HepG2 (cell line): Measurements from ENCODE around the gene GRIN2D. TPM values are rescaled to one million over a fixed set of nuclear protein-coding genes. Genes with fewer than 3 reads are reported as not detected.

Experiments
- ATAC-seq: fragments of 200-7000 bp; cut with Tn5 transposase; 3 replicates; pipeline ENCODE4 v1.9.1; 2020; ENCODE audit warnings: mild to moderate bottlenecking, moderate library complexity
- BruUV-seq: library from RNA; stranded (reverse); fragments of 400-500 nt; replicated peaks from 2 replicates; lab custom pipeline; 2021; lab: Mats Ljungman, UMichigan
- CTCF ChIA-PET: fragments of 300-600 bp; formaldehyde crosslinking; extraction: SDS; loops from one replicate; lab custom pipeline; 2021; ENCODE audit warnings: low total read pairs, inconsistent platforms, low intra/inter-chr PET ratio; lab: Yijun Ruan, JAX
- POLR2A ChIA-PET: fragments of 350-600 bp; sonication (Branson Sonifier 250); formaldehyde crosslinking; loops from one replicate; lab custom pipeline; 2020; ENCODE audit warnings: antibody characterized with exemption, inconsistent platforms; lab: Yijun Ruan, JAX
- DNase-seq: peaks from one replicate; pipeline ENCODE4 v3.0.0-alpha.2; 2015; ENCODE audit warnings: low spot score
- FAIRE-seq: peaks from 3 replicates; lab custom pipeline; 2011; peaks lifted over from hg19 to GRCh38; lab: Jason Lieb, UNC
- H2AFZ ChIP-seq: one replicate; pipeline ENCODE4 v1.6.1; 2011; ENCODE audit warnings: low read length, inconsistent platforms
- H3K27ac ChIP-seq: fragments of 300-600 bp; 3 replicates; pipeline ENCODE4 v1.8.0; 2011; ENCODE audit warnings: mixed run types, mild to moderate bottlenecking, mixed read lengths, low read length, inconsistent platforms; ENCODE audit not compliant: insufficient read depth; ENCODE audit errors: extremely low read length
- H3K27me3 ChIP-seq, 2 experiments: fragments of 200-600 bp in 1 of 2; 2 replicates in 1 of 2; 3 replicates in 1 of 2; pipeline versions ENCODE4 v1.6.0 to v1.8.0; 2011; ENCODE audit warnings: low read length in 2 of 2, mild to moderate bottlenecking in 2 of 2, moderate library complexity in 2 of 2, inconsistent platforms in 1 of 2; ENCODE audit not compliant: insufficient read depth in 2 of 2, control insufficient read depth in 1 of 2
- H3K36me3 ChIP-seq, 2 experiments: fragments of 200-600 bp in 1 of 2; replicated peaks in 1 of 2; 2 replicates in 1 of 2; 3 replicates in 1 of 2; pipeline versions ENCODE4 v1.5.1 to v1.8.0; 2011; ENCODE audit warnings: low read length in 2 of 2, inconsistent platforms in 1 of 2; ENCODE audit not compliant: insufficient read depth in 2 of 2, control insufficient read depth in 1 of 2
- H3K4me1 ChIP-seq: 2 replicates; pipeline ENCODE4 v1.5.1; 2012; ENCODE audit warnings: low read length, inconsistent platforms; ENCODE audit not compliant: insufficient read depth
- H3K4me2 ChIP-seq: 2 replicates; pipeline ENCODE4 v1.6.0; 2011; ENCODE audit warnings: low read depth, low read length, inconsistent platforms
- H3K4me3 ChIP-seq, 3 experiments: fragments of 200-600 bp in 1 of 3; sonication (generic), shearing (Covaris generic) in 1 of 3; replicated peaks in 1 of 3; 2 replicates each; pipeline ENCODE4 v1.5.1; 2011 to 2016; ENCODE audit warnings: low read length in 3 of 3, inconsistent platforms in 2 of 3, low read depth in 2 of 3, mild to moderate bottlenecking in 2 of 3, control low read depth in 1 of 3, mixed read lengths in 1 of 3; ENCODE audit not compliant: insufficient read depth in 1 of 3
- H3K79me2 ChIP-seq: one replicate; pipeline ENCODE4 v1.6.1; 2011; ENCODE audit warnings: low read length, inconsistent platforms; ENCODE audit not compliant: insufficient read depth
- H3K9ac ChIP-seq: 2 replicates; pipeline ENCODE4 v1.6.0; 2011; ENCODE audit warnings: mild to moderate bottlenecking, low read depth, low read length, inconsistent platforms; ENCODE audit not compliant: insufficient read depth
- H3K9me3 ChIP-seq: 2 replicates; pipeline ENCODE4 v1.5.1; 2012; ENCODE audit warnings: mild to moderate bottlenecking, low read length
- H4K20me1 ChIP-seq: 2 replicates; pipeline ENCODE4 v1.6.0; 2011; ENCODE audit warnings: inconsistent platforms, mild to moderate bottlenecking, low read length, moderate library complexity; ENCODE audit not compliant: insufficient read depth
- TCF7 ChIP-seq: sonication (generic); IDR thresholded peaks from 2 replicates; pipeline ENCODE4 v1.6.1; 2016; ENCODE audit warnings: antibody characterized with exemption, low read depth
- TGIF2 ChIP-seq: IDR thresholded peaks from 2 replicates; pipeline ENCODE4 v1.6.1; 2016; ENCODE audit warnings: control low read depth, missing compliant biosample characterization
- ZNF260 ChIP-seq: sonication (generic); formaldehyde crosslinking; IDR thresholded peaks from 2 replicates; pipeline ENCODE4 v1.4.0; 2020; ENCODE audit warnings: missing genetic modification reagents, low read depth, mild to moderate bottlenecking, borderline replicate concordance
- ZNF30 ChIP-seq: sonication (generic); formaldehyde crosslinking; IDR thresholded peaks from 2 replicates; pipeline ENCODE4 v1.5.0; 2020; ENCODE audit warnings: mild to moderate bottlenecking, missing genetic modification reagents
- ZNF781 ChIP-seq: sonication (generic); formaldehyde crosslinking; IDR thresholded peaks from 2 replicates; pipeline ENCODE4 v1.5.1; 2020; ENCODE audit warnings: borderline replicate concordance, mild to moderate bottlenecking, missing genetic modification reagents; ENCODE audit errors: not compliant biosample characterization
- WGBS: methylation state at CpG from one replicate; pipeline ENCODE4 v1.1.6; 2017; ENCODE audit warnings: low lambda C conversion rate; 5-methylcytosine and 5-hydroxymethylcytosine counted together
- in situ Hi-C: cut with HindIII; loops from 2 replicates; pipeline ENCODE4 v1.10.0; 2017; ENCODE audit warnings: low pct_unique_long_range_greater_than_20kb; ENCODE audit not compliant: extremely low pct_ligation_motif_present
- intact Hi-C: fragments of 100-400 bp; cut with micrococcal nuclease; formaldehyde crosslinking; loops from one replicate; pipeline ENCODE4 v1.10.0; 2022; ENCODE audit not compliant: unreplicated experiment
- polyA plus RNA-seq, 8 experiments: library from polyadenylated mRNA; depleted of rRNA in 3 of 8; stranded (reverse) in 7 of 8; unstranded in 1 of 8; fragments of >200 nt; fragmentation: Illumina TruSeq in 4 of 8; extraction: Trizol in 4 of 8; gene quantifications; 2 replicates each; pipeline versions ENCODE4 v1.2.1 to v1.2.3, GENCODE V29; 2011 to 2016; ENCODE audit warnings: low read depth in 4 of 8, missing spikeins in 1 of 8, mixed read lengths in 1 of 8; ENCODE audit not compliant: insufficient read depth in 1 of 8
- total RNA-seq, 5 experiments: library from RNA; depleted of rRNA; stranded (reverse); fragments of >200 nt; fragmentation: Illumina TruSeq; extraction: Trizol; gene quantifications; 2 replicates each; pipeline ENCODE4 v1.2.3, GENCODE V29; 2016; ENCODE audit warnings: low read depth in 1 of 5
- TF ChIP-seq, protein P1 (sequence below): IDR thresholded peaks from 2 replicates; pipeline ENCODE4 v1.6.1; 2016; ENCODE audit warnings: mild to moderate bottlenecking, missing biosample characterization, missing genetic modification reagents
- TF ChIP-seq, protein P2 (sequence below): sonication (generic); formaldehyde crosslinking; IDR thresholded peaks from 2 replicates; pipeline ENCODE4 v1.4.0; 2020; ENCODE audit warnings: missing genetic modification reagents, mild to moderate bottlenecking, borderline replicate concordance
- TF ChIP-seq, protein P3 (sequence below): sonication (generic); IDR thresholded peaks from 2 replicates; pipeline ENCODE4 v1.6.1; 2016; ENCODE audit warnings: low read depth, borderline replicate concordance

Gene GRIN2D
- total and polyA plus RNA-seq, 2 of the 13 experiments (the other 11 are each of a cell fraction or from before 2014, with no cell fraction given), result 0.02 to 0.13 TPM

DNA sequence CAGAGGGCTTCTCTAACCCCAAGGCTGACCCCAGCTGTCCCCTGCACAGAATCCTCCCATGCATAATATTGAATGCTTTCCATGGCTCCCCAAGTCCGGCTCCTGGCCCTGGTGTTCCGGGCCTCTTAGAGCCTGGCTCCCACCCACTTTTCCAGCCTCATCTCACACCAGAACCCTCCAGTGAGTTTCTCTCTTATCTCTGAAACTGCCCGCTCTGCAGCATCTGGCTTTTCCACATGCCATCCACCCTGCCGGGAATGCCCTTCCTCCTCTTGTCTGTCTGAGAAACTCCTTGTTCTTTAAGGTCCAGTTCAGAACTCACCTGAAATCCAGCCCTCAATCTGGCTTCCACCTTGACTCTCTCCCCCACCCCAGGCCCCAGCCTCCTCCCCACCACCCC is 22.5 kb upstream of the GRIN2D start (continued):
- TF ChIP-seq ZNF781 (CRISPR knock-in tag) (no peak), ZNF30 (CRISPR knock-in tag) (no peak), TGIF2 (CRISPR knock-in tag) (no peak)
- TF ChIP-seq, protein P1, sequence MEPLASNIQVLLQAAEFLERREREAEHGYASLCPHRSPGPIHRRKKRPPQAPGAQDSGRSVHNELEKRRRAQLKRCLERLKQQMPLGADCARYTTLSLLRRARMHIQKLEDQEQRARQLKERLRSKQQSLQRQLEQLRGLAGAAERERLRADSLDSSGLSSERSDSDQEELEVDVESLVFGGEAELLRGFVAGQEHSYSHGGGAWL (CRISPR knock-in tag), result no peak

DNA sequence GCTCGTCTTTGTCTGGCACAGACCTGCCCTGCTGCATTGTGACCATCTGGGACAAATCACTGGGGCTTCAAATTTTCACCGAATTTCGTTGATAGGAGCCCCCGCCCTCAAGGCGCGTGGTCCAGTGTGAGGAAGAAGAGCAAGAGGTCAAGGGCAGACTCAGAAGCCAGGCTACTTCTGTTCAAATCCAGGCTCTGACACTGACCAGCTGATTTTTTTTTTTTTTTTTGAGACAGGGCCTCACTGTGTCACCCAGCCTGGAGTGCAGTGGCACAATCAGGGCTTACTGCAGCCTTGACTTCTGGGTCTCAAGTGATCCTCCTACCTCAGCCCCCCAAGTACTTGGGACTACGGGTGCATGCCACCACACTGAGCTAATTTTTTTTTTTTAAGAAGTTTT is 22.1 kb upstream of the GRIN2D start:
- peaks cover 54% of the 10 kb centered on the region for H3K4me1 ChIP-seq
- H3K4me2 ChIP-seq, result no peak overlapping the region
- in situ Hi-C loops, result no loop called here
- no peak overlapping the region for H3K9ac ChIP-seq
- no peaks in the 10 kb centered on the region for H4K20me1 ChIP-seq
- ATAC-seq (no peak; the same call in 2 of the 3 replicates), FAIRE-seq (no peak)
- TF ChIP-seq, protein P2, sequence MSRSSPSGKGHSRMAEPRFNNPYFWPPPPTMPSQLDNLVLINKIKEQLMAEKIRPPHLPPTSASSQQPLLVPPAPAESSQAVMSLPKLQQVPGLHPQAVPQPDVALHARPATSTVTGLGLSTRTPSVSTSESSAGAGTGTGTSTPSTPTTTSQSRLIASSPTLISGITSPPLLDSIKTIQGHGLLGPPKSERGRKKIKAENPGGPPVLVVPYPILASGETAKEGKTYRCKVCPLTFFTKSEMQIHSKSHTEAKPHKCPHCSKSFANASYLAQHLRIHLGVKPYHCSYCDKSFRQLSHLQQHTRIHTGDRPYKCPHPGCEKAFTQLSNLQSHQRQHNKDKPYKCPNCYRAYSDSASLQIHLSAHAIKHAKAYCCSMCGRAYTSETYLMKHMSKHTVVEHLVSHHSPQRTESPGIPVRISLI (CRISPR knock-in tag), result peak; percentile 70; the same call in 1 of the 2 replicates
- TF ChIP-seq TCF7 (no peak), ZNF260 (no peak)
- TF ChIP-seq, protein P3, sequence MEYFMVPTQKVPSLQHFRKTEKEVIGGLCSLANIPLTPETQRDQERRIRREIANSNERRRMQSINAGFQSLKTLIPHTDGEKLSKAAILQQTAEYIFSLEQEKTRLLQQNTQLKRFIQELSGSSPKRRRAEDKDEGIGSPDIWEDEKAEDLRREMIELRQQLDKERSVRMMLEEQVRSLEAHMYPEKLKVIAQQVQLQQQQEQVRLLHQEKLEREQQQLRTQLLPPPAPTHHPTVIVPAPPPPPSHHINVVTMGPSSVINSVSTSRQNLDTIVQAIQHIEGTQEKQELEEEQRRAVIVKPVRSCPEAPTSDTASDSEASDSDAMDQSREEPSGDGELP, result peak; percentile 72; the same call in 1 of the 2 replicates
- TF ChIP-seq, all 625 proteins: peak for 2
- intact Hi-C loops, result no loop called here
- no peak for DNase-seq
- Histone ChIP-seq H3K36me3 (no peaks in the 10 kb centered on the region), H2AFZ (no peak overlapping the region), H3K27me3 (no peaks in the 10 kb centered on the region), H3K4me3 (no peak overlapping the region), H3K9me3 (no peaks in the 10 kb centered on the region), H3K79me2 (no peaks in the 10 kb centered on the region), H3K27ac (no peak overlapping the region)
- ChIA-PET POLR2A (interaction anchor here (1.3 kb wide), 1 partner anchor 17 kb away, joined by 3 read pairs; no protein-coding TSS in a partner anchor), CTCF (no interaction called here)
- 11% methylated on average over 7 of the region's 7 CpGs for WGBS
- no TSS peak for BruUV-seq
